CD14-positive monocyte (primary cell): ENCODE results near the gene ATP2C1. TPM values are rescaled to one million over a fixed set of nuclear protein-coding genes. Genes with fewer than 3 reads are reported as not detected.
A peak's percentile ranks its signal among the peaks of the same experiment; 100 is the strongest.

Experiments used
- DNase-seq, 3 donors: peaks; one replicate each; pipeline ENCODE4 v3.0.0-alpha.2; 2011 to 2022
- H2AFZ ChIP-seq: 2 replicates; pipeline ENCODE4 v1.6.0; 2012; ENCODE audit warnings: mild to moderate bottlenecking, low read depth, low read length, inconsistent platforms; ENCODE audit not compliant: insufficient read depth, poor library complexity, severe bottlenecking
- H3K27ac ChIP-seq, 2 donors: 1 replicate in 1 of 2; 2 replicates in 1 of 2; pipeline ENCODE4 v1.5.1; 2012 to 2013; ENCODE audit warnings: low read length in 2 of 2, control low read depth in 1 of 2, inconsistent platforms in 1 of 2, low read depth in 1 of 2, mild to moderate bottlenecking in 1 of 2
- H3K27me3 ChIP-seq, 2 donors: one replicate each; pipeline versions ENCODE4 v1.6.0 to v1.6.1; 2011 to 2013; ENCODE audit warnings: low read length in 2 of 2; ENCODE audit not compliant: control insufficient read depth in 2 of 2, insufficient read depth in 2 of 2
- H3K36me3 ChIP-seq, 2 donors: replicated peaks in 1 of 2; 1 replicate in 1 of 2; 2 replicates in 1 of 2; pipeline versions ENCODE4 v1.5.1 to v1.6.1; 2012 to 2013; ENCODE audit warnings: low read length in 2 of 2, control low read depth in 1 of 2, inconsistent platforms in 1 of 2, mild to moderate bottlenecking in 1 of 2; ENCODE audit not compliant: insufficient read depth in 2 of 2, control insufficient read depth in 1 of 2
- H3K4me1 ChIP-seq, 2 donors: 1 replicate in 1 of 2; 2 replicates in 1 of 2; pipeline versions ENCODE4 v1.5.1 to v1.6.1; 2012 to 2013; ENCODE audit warnings: low read length in 2 of 2, control low read depth in 1 of 2, inconsistent platforms in 1 of 2, mild to moderate bottlenecking in 1 of 2, moderate library complexity in 1 of 2; ENCODE audit not compliant: insufficient read depth in 2 of 2, control insufficient read depth in 1 of 2
- H3K4me2 ChIP-seq: replicated peaks from 2 replicates; pipeline ENCODE3; 2012; ENCODE audit warnings: low read length, moderate library complexity, mild to moderate bottlenecking; ENCODE audit not compliant: poor library complexity, severe bottlenecking; ENCODE audit errors: extremely low read depth
- H3K4me3 ChIP-seq, 3 experiments: fragments of 200-600 bp in 1 of 3; sonication (generic) in 1 of 3; replicated peaks in 1 of 3; 1 replicate in 2 of 3; 2 replicates in 1 of 3; pipeline ENCODE4 v1.5.1; 2011 to 2013; ENCODE audit warnings: low read length in 3 of 3, mild to moderate bottlenecking in 3 of 3, control low read depth in 2 of 3, low read depth in 2 of 3, inconsistent platforms in 1 of 3, moderate library complexity in 1 of 3
- H3K79me2 ChIP-seq: 2 replicates; pipeline ENCODE4 v1.6.0; 2012; ENCODE audit warnings: mild to moderate bottlenecking, control low read depth, inconsistent platforms, low read length, moderate library complexity; ENCODE audit not compliant: insufficient read depth
- H3K9ac ChIP-seq: 2 replicates; pipeline ENCODE4 v1.6.0; 2017; ENCODE audit warnings: low read length, mild to moderate bottlenecking; ENCODE audit not compliant: insufficient read depth, poor library complexity, severe bottlenecking
- H3K9me3 ChIP-seq, 2 donors: replicated peaks in 1 of 2; 1 replicate in 1 of 2; 2 replicates in 1 of 2; pipeline versions ENCODE4 v1.5.1 to v1.6.1; 2012 to 2013; ENCODE audit warnings: low read length in 2 of 2, control low read depth in 1 of 2; ENCODE audit not compliant: control insufficient read depth in 1 of 2, insufficient read depth in 1 of 2
- H4K20me1 ChIP-seq: 2 replicates; pipeline ENCODE4 v1.6.0; 2012; ENCODE audit warnings: mild to moderate bottlenecking, low read length, control low read depth, moderate library complexity; ENCODE audit not compliant: insufficient read depth
- H3K27ac Mint-ChIP-seq, 7 donors: one replicate each; pipeline ENCODE4 v1.8.0; 2020; ENCODE audit warnings: mild to moderate bottlenecking in 7 of 7, mixed read lengths in 7 of 7, moderate library complexity in 6 of 7, inconsistent platforms in 2 of 7
- H3K27me3 Mint-ChIP-seq, 3 donors: one replicate each; pipeline ENCODE4 v1.8.0; 2021 to 2022; ENCODE audit warnings: low read depth in 3 of 3, mild to moderate bottlenecking in 3 of 3, mixed read lengths in 3 of 3, moderate library complexity in 3 of 3, inconsistent platforms in 1 of 3
- H3K36me3 Mint-ChIP-seq, 2 donors: one replicate each; pipeline ENCODE4 v1.8.0; 2020; ENCODE audit warnings: mixed read lengths in 2 of 2, inconsistent platforms in 1 of 2, mild to moderate bottlenecking in 1 of 2
- H3K4me1 Mint-ChIP-seq: one replicate; pipeline ENCODE4 v1.8.0; 2020; ENCODE audit warnings: mild to moderate bottlenecking, mixed read lengths
- H3K4me3 Mint-ChIP-seq, 2 donors: one replicate each; pipeline ENCODE4 v1.8.0; 2020; ENCODE audit warnings: mild to moderate bottlenecking in 2 of 2, mixed read lengths in 2 of 2, moderate library complexity in 1 of 2
- H3K9me3 Mint-ChIP-seq, 7 donors: one replicate each; pipeline ENCODE4 v1.8.0; 2020 to 2022; ENCODE audit warnings: mixed read lengths in 7 of 7, mild to moderate bottlenecking in 6 of 7, moderate library complexity in 6 of 7, inconsistent platforms in 2 of 7
- CTCF ChIP-seq: fragments of 200-600 bp; IDR thresholded peaks from one replicate; pipeline ENCODE4 v1.8.0; 2022; ENCODE audit warnings: antibody characterized with exemption, mild to moderate bottlenecking
- WGBS: methylation state at CpG from one replicate; pipeline ENCODE4 v1.1.5; 2013; ENCODE audit warnings: missing lambda C conversion rate; ENCODE audit not compliant: insufficient coverage; 5-methylcytosine and 5-hydroxymethylcytosine counted together
- intact Hi-C, 2 donors: fragments of 100-400 bp; cut with micrococcal nuclease; formaldehyde crosslinking; loops; one replicate each; pipeline versions ENCODE4 v1.15.0 to v1.15.1; 2023
- polyA minus RNA-seq: library from RNA; depleted of rRNA, polyadenylated mRNA; stranded (reverse); fragments of >200 nt; gene quantifications from 2 replicates; pipeline ENCODE4 v1.2.3, GENCODE V29; 2012
- polyA plus RNA-seq, 3 donors: library from polyadenylated mRNA; depleted of rRNA in 1 of 3; unstranded in 2 of 3; stranded (reverse) in 1 of 3; fragments of 300-500 nt in 2 of 3; fragments of >200 nt in 1 of 3; fragmentation: Illumina TruSeq in 2 of 3; gene quantifications; 1 replicate in 2 of 3; 2 replicates in 1 of 3; pipeline ENCODE4 v1.2.3, GENCODE V29; 2012 to 2021
- total RNA-seq, 12 experiments: library from RNA in 1 of 12; stranded (reverse) in 1 of 12; fragments of 120-200 nt in 1 of 12; gene quantifications; one replicate each; pipeline ENCODE4 v1.2.4 and lab custom pipeline; 2013 to 2026; ENCODE audit warnings: mixed read lengths in 6 of 12, inconsistent platforms in 1 of 12

Gene ATP2C1
- total RNA-seq (2013), result 18.0 TPM
- polyA plus RNA-seq, result 10 to 100 TPM; 11.7 to 22.0 (median 12.2) TPM
- polyA minus RNA-seq, result 7.0 and 9.0 TPM in 2 replicates
- total RNA-seq (lab: John Stamatoyannopoulos, UW), result 60.1 to 459 (median 71.8) reads per million in 11 experiments

DNA sequence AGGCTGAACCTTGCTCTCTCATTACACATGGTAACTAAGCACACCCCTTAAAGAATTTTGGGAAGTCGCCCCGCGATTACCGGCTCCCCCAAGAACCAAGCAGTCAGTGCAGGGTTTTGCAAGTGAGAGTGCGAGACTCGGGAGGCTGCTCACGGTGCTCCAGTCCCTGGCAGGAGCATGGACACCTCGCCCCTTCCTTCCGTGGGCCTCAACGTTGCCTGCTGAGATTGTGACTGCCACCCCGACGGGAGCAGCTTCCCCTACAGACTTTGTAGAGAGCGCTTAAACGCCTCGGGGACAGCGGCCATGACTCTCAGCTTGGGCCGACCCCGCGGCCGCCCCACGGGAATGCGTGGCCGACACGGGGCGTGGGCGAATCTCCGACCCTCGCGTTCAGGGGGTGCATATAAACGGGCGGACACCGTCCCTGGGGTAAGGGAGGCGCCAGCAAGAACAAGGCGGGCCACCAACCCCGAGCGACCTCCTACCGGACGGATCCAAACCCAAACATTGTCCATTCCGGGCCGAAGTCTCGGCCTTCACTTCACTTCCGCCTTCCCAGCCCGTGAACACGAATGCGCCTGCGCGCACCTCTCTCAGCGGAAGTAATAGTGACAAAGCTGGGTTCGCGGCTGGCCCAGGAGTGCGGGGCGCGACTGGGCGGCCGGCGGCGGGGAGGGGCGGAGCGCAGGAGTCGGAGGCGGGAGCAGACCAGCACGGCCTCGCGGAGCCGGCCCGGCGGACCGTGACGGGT, at the start of gene ATP2C1:
TSS of gene ATP2C1 (plus strand) at position 709 of the 754 bp plus-strand sequence. CDS start 686 bp downstream, outside the sequence.
- H3K36me3 ChIP-seq, result no peaks in the 10 kb centered on the region
- no peaks in the 10 kb centered on the region for H3K27me3 ChIP-seq
- Mint-ChIP-seq H3K9me3 (peaks cover 0 to 1% (median 0%) of the 10 kb centered on the region in 7 donors), H3K27ac (peak within 1 kb of the TSS; percentile 98 to 100 (median 99)), H3K4me1 (peaks cover 26% of the 10 kb centered on the region), H3K36me3 (no peaks in the 10 kb centered on the region), H3K27me3 (peaks cover 0 to 2% (median 0%) of the 10 kb centered on the region in 3 donors), H3K4me3 (peak within 1 kb of the TSS; percentile 89 to 98)
- peak within 1 kb of the TSS; percentile 98 for H3K9ac ChIP-seq
- no peaks in the 10 kb centered on the region for H3K9me3 ChIP-seq
- H4K20me1 ChIP-seq, result peaks cover under 1% of the 10 kb centered on the region
- H2AFZ ChIP-seq, result peak within 1 kb of the TSS; percentile 91
- peaks cover 13 to 16% of the 10 kb centered on the region in 2 donors for H3K4me1 ChIP-seq
- H3K27ac ChIP-seq, result peak within 1 kb of the TSS; percentile 84 to 99
- peak within 1 kb of the TSS; percentile 80 for H3K4me2 ChIP-seq
- no peak for TF ChIP-seq CTCF
- intact Hi-C loops, result loop anchor here (5.0 to 10.0 kb wide), 4 partner anchors 71 to 146 kb away; partner anchors contain the start of gene PIK3R4 (in 1 of the 2)
- H3K4me3 ChIP-seq, result peak within 1 kb of the TSS; percentile 62 to 92 (median 84)
- peaks cover 46% of the 10 kb centered on the region for H3K79me2 ChIP-seq
- peak; percentile 91 to 96 (median 94) for DNase-seq
- WGBS, result under 1% methylated on average over 51 of the region's 69 CpGs

DNA sequence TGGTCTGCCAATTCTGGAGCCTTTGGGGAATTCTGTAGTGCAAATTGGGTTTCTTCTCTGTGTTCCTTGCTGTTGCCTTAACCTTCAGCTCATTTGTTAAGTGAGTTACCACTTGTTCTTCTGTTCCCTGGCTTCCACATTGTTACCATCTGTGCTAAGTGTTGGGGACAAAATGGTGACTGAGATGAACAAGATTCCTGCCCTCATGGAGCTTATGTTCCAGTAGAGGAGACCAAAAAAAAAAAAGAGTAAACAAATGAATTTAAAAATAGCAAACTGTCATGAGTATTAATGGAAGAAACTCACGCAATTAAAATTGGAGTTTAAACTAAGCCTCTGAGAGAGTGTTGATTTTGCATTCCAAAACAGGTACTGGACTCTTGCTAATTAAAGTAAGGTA, 49.4 kb upstream of the ATP2C1 start:
- WGBS, result no CpG with 5 or more reads among the region's 1 CpG
- H3K4me3 ChIP-seq, result no peak overlapping the region
- Mint-ChIP-seq H3K4me1 (peaks cover 17% of the 10 kb centered on the region), H3K36me3 (no peaks in the 10 kb centered on the region), H3K27me3 (peaks cover 0 to 2% (median 0%) of the 10 kb centered on the region in 3 donors), H3K27ac (no peak overlapping the region), H3K9me3 (no peaks in the 10 kb centered on the region), H3K4me3 (no peak overlapping the region)
- no peak for DNase-seq
- no peaks in the 10 kb centered on the region for H3K27me3 ChIP-seq
- no peak overlapping the region for H3K9ac ChIP-seq
- H2AFZ ChIP-seq, result no peak overlapping the region
- intact Hi-C loops, result no loop called here
- H3K9me3 ChIP-seq, result no peaks in the 10 kb centered on the region
- TF ChIP-seq CTCF, result no peak
- peaks cover 12 to 17% of the 10 kb centered on the region in 2 donors for H3K4me1 ChIP-seq
- no peaks in the 10 kb centered on the region for H3K79me2 ChIP-seq
- no peaks in the 10 kb centered on the region for H4K20me1 ChIP-seq
- H3K4me2 ChIP-seq, result no peak overlapping the region
- no peaks in the 10 kb centered on the region for H3K36me3 ChIP-seq
- no peak overlapping the region for H3K27ac ChIP-seq
